HepG2 (cell line): Measurements from ENCODE around the gene ENTPD6. TPM values are rescaled to one million over a fixed set of nuclear protein-coding genes. Genes with fewer than 3 reads are reported as not detected.

ENCODE experiments used
- AGO2 ChIP-seq: fragments of 200-400 bp; formaldehyde crosslinking; optimal IDR thresholded peaks from 2 replicates; pipeline ENCODE3; 2017; ENCODE audit warnings: mild to moderate bottlenecking, low read depth, low read length, moderate library complexity
- ATF3 ChIP-seq: sonication (generic); formaldehyde crosslinking; IDR thresholded peaks from 2 replicates; pipeline ENCODE4 v1.4.0; 2020; ENCODE audit warnings: missing genetic modification reagents
- LRRFIP1 ChIP-seq: sonication (generic); formaldehyde crosslinking; conservative IDR thresholded peaks from 2 replicates; pipeline ENCODE4 v1.4.0; 2020; ENCODE audit warnings: missing genetic modification reagents
- NFKBIZ ChIP-seq: IDR thresholded peaks from 2 replicates; pipeline ENCODE4 v1.6.1; 2018; ENCODE audit warnings: missing genetic modification reagents, missing compliant biosample characterization
- RFX1 ChIP-seq: fragments of 450-650 bp; IDR thresholded peaks from 2 replicates; pipeline ENCODE4 v1.6.1; 2017
- SMARCC2 ChIP-seq: fragments of 450-650 bp; IDR thresholded peaks from 2 replicates; pipeline ENCODE4 v1.6.1; 2017; ENCODE audit warnings: antibody characterized with exemption, mild to moderate bottlenecking
- SOX13 ChIP-seq, 3 experiments: fragments of 450-650 bp in 1 of 3; sonication (generic) in 1 of 3; formaldehyde crosslinking in 1 of 3; IDR thresholded peaks in 2 of 3; conservative IDR thresholded peaks in 1 of 3; 2 replicates each; pipeline versions ENCODE4 v1.5.0 to v1.6.1; 2016 to 2020; ENCODE audit warnings: antibody characterized with exemption in 1 of 3, mild to moderate bottlenecking in 1 of 3, missing compliant biosample characterization in 1 of 3, missing genetic modification reagents in 1 of 3, moderate library complexity in 1 of 3
- TFE3 ChIP-seq: IDR thresholded peaks from 2 replicates; pipeline ENCODE4 v1.6.1; 2016
- YEATS2 ChIP-seq: sonication (generic); formaldehyde crosslinking; IDR thresholded peaks from 2 replicates; pipeline ENCODE4 v1.4.0; 2020; ENCODE audit warnings: missing genetic modification reagents, borderline replicate concordance
- ZBTB14 ChIP-seq: sonication (generic); formaldehyde crosslinking; IDR thresholded peaks from 2 replicates; pipeline ENCODE4 v1.4.0; 2020; ENCODE audit warnings: missing genetic modification reagents
- ZEB1 ChIP-seq: IDR thresholded peaks from 2 replicates; pipeline ENCODE4 v1.6.1; 2012; ENCODE audit warnings: mild to moderate bottlenecking, low read depth, inconsistent platforms; ENCODE audit not compliant: insufficient replicate concordance
- ZFP36L1 ChIP-seq: sonication (generic); formaldehyde crosslinking; IDR thresholded peaks from 2 replicates; pipeline ENCODE4 v1.8.0; 2022; ENCODE audit warnings: mild to moderate bottlenecking, missing genetic modification reagents, moderate library complexity
- ZNF280B ChIP-seq: sonication (generic); formaldehyde crosslinking; IDR thresholded peaks from 2 replicates; pipeline ENCODE4 v1.5.0; 2020; ENCODE audit warnings: missing genetic modification reagents, mild to moderate bottlenecking, borderline replicate concordance
- ZNF317 ChIP-seq: sonication (generic); formaldehyde crosslinking; IDR thresholded peaks from 2 replicates; pipeline ENCODE4 v1.5.0; 2020; ENCODE audit warnings: mild to moderate bottlenecking, missing genetic modification reagents
- ZNF574 ChIP-seq: sonication (generic); formaldehyde crosslinking; IDR thresholded peaks from 2 replicates; pipeline ENCODE4 v1.4.0; 2020; ENCODE audit warnings: missing genetic modification reagents
- ZNF614 ChIP-seq: IDR thresholded peaks from 2 replicates; pipeline ENCODE4 v1.6.1; 2018; ENCODE audit warnings: missing biosample characterization, missing genetic modification reagents, inconsistent platforms, borderline replicate concordance
- ZNF709 ChIP-seq: sonication (generic); formaldehyde crosslinking; IDR thresholded peaks from 2 replicates; pipeline ENCODE4 v1.5.0; 2020; ENCODE audit warnings: mild to moderate bottlenecking, missing genetic modification reagents
- ZNF740 ChIP-seq: sonication (generic); formaldehyde crosslinking; IDR thresholded peaks from 2 replicates; pipeline ENCODE4 v1.4.0; 2020; ENCODE audit warnings: missing genetic modification reagents
- ZSCAN25 ChIP-seq: sonication (generic); formaldehyde crosslinking; IDR thresholded peaks from 2 replicates; pipeline ENCODE4 v1.8.0; 2022; ENCODE audit warnings: mild to moderate bottlenecking, missing genetic modification reagents
- polyA plus RNA-seq, 8 experiments: library from polyadenylated mRNA; depleted of rRNA in 3 of 8; stranded (reverse) in 7 of 8; unstranded in 1 of 8; fragments of >200 nt; fragmentation: Illumina TruSeq in 4 of 8; extraction: Trizol in 4 of 8; gene quantifications; 2 replicates each; pipeline versions ENCODE4 v1.2.1 to v1.2.3, GENCODE V29; 2011 to 2016; ENCODE audit warnings: low read depth in 4 of 8, missing spikeins in 1 of 8, mixed read lengths in 1 of 8; ENCODE audit not compliant: insufficient read depth in 1 of 8
- total RNA-seq, 5 experiments: library from RNA; depleted of rRNA; stranded (reverse); fragments of >200 nt; fragmentation: Illumina TruSeq; extraction: Trizol; gene quantifications; 2 replicates each; pipeline ENCODE4 v1.2.3, GENCODE V29; 2016; ENCODE audit warnings: low read depth in 1 of 5

Gene ENTPD6
- total and polyA plus RNA-seq, 2 of the 13 experiments (the other 11 are each of a cell fraction or from before 2014, with no cell fraction given): 164 to 172 TPM

- TF ChIP-seq LRRFIP1 (CRISPR knock-in tag) (no peak), NFKBIZ (peak; percentile 89; the same call in 1 of the 2 replicates), ZNF709 (0 out of 2 replicates have a peak, but pooled peaks have one; percentile 65), ZFP36L1 (no peak), ZBTB14 (CRISPR knock-in tag) (no peak), ZNF740 (CRISPR knock-in tag) (no peak), ZNF317 (CRISPR knock-in tag) (no peak), SMARCC2 (peak; percentile 74; the same call in 1 of the 2 replicates), ZSCAN25 (CRISPR knock-in tag) (no peak), TFE3 (peak; percentile 45; the same call in 1 of the 2 replicates), ZNF280B (no peak), ATF3 (peak; percentile 98), AGO2 (no peak), RFX1 (peak; percentile 39; the same call in 1 of the 2 replicates), YEATS2 (CRISPR knock-in tag) (peak; percentile 40; the same call in 1 of the 2 replicates), ZNF574 (CRISPR knock-in tag) (peak; percentile 57), SOX13 (IDR thresholded peaks at IDR 0.05) (peak; percentile 57; the same call in 1 of the 2 replicates), SOX13 (CRISPR knock-in tag; conservative IDR thresholded peaks at IDR 0.05 in 1 of 2, IDR thresholded peaks at IDR 0.05 in 1 of 2) (peak in 1 of 2 experiments; percentile 77; a peak in 2 of 4 replicates), ZNF614 (CRISPR knock-in tag) (peak; percentile 75; the same call in 1 of the 2 replicates), ZEB1 (peak; percentile 30)
Observed at GRCh38 chr20:25173886-25174308, 21.6 kb upstream of the ENTPD6 start (continued).
